ENCODE data around the gene TMEM259.

- no peak for TF ChIP-seq CTCF (IDR thresholded peaks at IDR 0.05)
- TF ChIP-seq POLR2A (IDR thresholded peaks at IDR 0.05) = no peak
Measured at GRCh38 chr19:1055886-1056620, 35.1 kb upstream of the TMEM259 start.

All from esophagus squamous epithelium (tissue), 4 donors.